D721Med (cell line): Measurements from ENCODE around the gene TCERG1L.

ENCODE experiments used
- DNase-seq: peaks from one replicate; pipeline ENCODE4 v3.0.0; 2011; ENCODE audit warnings: low spot score; ENCODE audit not compliant: insufficient read length
- FAIRE-seq: peaks from 2 replicates; lab custom pipeline; 2011; peaks lifted over from hg19 to GRCh38; lab: Jason Lieb, UNC
- CTCF ChIP-seq: IDR thresholded peaks from 2 replicates; pipeline ENCODE4 v1.5.1; 2012; ENCODE audit warnings: mild to moderate bottlenecking, control low read depth; ENCODE audit not compliant: insufficient read depth; ENCODE audit errors: missing control alignments

Gene TCERG1L

GRCh38 chr10:131072651-131073468 is 238.7 kb downstream of the TCERG1L start:
- no peak for TF ChIP-seq CTCF
- FAIRE-seq, result no peak
- DNase-seq, result no peak

GRCh38 chr10:131071721-131072120 is 239.8 kb downstream of the TCERG1L start:
- FAIRE-seq, result no peak

GRCh38 chr10:131070856-131071255 is 240.7 kb downstream of the TCERG1L start:
- FAIRE-seq (no peak), DNase-seq (no peak)
- no peak for TF ChIP-seq CTCF

More at GRCh38 chr10:131071721-131072120, 239.8 kb downstream of the TCERG1L start:
- DNase-seq, result no peak
- no peak for TF ChIP-seq CTCF

GRCh38 chr10:131068760-131069159 is 242.8 kb downstream of the TCERG1L start:
- TF ChIP-seq CTCF, result no peak
- FAIRE-seq (no peak), DNase-seq (no peak)

- no peak for FAIRE-seq
- TF ChIP-seq CTCF, result no peak
- no peak for DNase-seq
These were observed 243.2 kb downstream of the TCERG1L start for GRCh38 chr10:131068311-131068710.

GRCh38 chr10:131067690-131068089 is 243.8 kb downstream of the TCERG1L start:
- FAIRE-seq (no peak), DNase-seq (no peak)
- TF ChIP-seq CTCF, result no peak

- no peak for TF ChIP-seq CTCF
- no peak for DNase-seq
- FAIRE-seq, result no peak
These were observed 245.7 kb downstream of the TCERG1L start for GRCh38 chr10:131065673-131066305.
